NCI-H1436 treated with DMSO at 0.1 percent for 48 hours (cell line): ENCODE measurements around the gene SLC22A31.

Source experiments
- DNase-seq: peaks from one replicate; lab custom pipeline; 2025; lab: John Stamatoyannopoulos, UW

The SLC22A31 gene

DNA sequence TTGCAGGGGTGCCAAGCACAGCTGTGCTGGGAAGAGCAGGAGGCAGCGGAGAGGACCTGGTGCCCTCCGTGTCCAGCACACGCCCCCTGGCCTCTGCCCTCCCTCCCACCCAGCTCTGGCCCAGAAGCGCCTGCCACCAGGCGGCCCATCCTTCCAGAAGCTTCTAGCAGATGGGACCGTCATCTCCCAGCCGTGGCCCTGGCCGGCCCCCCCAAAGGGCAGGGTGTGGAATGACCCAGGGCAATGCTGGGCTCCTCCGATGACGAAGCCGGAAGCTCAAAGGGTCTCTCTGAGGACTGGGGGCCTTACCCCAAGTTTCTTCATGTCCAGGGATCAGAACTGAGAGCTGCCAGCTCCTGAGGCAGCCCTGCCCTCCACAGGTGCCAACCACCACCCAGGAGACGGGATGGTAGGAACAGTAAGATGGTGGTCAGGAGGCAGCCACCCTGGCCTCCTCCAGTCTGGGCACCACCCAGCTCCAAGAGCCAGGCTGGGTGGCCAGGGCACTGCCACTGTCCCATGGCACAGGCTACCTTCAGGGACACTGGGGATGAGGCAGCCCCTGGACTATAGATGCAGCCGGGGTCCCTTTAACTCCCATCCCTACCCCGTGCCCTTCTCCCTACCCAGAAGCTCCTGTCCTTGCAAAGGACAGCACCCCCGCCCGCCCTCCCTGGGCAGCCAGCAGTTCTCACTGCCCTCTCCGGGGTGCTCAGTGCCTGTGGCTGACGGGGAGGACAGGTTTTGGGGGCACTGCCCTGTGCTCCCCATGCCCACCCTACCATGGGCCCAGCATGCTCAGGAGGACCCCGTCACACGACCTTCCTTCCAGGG lies 35.3 kb downstream of the SLC22A31 start:
- DNase-seq, result no peak

DNA sequence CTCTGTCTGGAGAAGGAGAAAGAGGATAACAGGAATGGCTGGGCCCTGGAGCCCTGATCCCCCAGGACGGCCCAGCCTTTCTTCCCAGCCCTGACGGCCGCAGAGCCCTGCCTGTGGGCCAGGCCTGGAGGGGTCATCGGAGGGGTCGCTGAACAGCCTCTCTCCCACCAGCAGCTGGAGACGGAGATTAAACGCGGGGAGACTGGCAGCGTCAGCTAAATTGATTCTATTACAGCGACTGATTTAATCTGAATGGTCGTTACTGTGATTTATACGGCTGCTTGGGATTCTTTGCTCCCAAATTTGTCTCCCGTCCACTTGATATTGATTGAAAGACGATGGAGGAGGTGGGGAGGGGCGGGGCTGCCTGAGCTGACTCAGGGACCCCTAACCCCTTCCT lies 35.9 kb downstream of the SLC22A31 start:
- DNase-seq, result no peak

DNA sequence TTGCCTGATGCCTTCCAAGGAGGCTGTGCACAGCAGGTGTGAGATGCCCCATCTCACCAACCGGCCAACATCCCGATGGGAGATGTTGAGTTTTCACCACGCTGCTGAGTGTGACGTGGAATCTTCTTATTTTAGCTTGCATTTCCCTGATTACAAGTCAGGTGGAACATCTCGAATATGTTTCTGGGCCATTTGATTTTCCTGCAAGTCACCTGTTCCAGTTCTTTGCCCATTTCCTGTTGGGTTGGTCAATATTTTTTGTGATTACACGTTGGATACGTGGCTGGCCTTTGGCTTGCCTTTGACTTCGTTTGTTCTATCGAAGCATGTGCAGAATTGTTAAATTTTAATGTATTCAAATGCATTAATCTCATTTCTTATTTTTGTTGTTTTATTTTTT lies 37.0 kb downstream of the SLC22A31 start:
- no peak for DNase-seq

DNA sequence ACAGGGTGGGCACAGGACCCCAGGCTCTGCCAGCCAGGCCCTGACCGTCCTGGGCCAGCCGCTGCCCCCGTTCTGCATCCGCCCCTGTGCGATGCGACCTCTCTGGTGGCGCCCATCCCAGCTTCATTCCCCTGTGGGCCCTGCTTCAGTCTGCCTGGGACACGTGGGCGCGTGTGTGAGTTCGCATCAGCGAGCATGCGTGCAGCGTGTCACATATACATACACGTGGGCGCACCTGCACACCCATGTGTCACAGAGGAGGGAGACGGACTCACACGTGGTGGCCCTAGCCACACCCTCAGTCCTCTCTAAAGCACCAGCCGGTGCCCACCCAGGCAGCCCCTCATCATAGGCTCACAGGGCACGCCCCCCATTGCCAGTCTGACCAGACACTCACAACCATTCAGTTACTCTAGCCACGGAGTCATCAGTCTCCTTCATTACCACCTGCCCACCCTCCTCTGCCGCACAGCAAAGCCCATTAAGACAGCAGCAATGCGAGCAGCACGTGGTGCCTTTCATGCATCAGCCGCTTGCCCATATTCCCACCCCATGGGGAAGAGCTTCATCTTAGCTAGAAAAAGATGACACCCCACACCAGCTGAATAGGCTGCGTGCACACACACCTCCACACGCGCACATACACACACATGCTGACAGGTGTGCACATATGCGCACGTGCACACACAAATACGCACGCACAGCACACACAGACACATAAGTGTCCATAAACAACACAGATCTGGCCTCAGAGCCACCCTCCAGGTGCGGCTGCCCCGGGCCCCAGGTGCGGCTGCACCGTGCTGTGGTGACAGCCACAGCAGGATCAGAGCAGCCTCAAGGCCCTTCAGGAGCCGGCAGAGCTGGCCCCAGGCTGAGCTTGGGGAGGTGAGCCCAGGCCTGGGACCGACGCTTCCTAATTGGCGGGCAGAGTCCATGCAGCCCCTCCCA lies 38.3 kb downstream of the SLC22A31 start:
- no peak for DNase-seq

DNA sequence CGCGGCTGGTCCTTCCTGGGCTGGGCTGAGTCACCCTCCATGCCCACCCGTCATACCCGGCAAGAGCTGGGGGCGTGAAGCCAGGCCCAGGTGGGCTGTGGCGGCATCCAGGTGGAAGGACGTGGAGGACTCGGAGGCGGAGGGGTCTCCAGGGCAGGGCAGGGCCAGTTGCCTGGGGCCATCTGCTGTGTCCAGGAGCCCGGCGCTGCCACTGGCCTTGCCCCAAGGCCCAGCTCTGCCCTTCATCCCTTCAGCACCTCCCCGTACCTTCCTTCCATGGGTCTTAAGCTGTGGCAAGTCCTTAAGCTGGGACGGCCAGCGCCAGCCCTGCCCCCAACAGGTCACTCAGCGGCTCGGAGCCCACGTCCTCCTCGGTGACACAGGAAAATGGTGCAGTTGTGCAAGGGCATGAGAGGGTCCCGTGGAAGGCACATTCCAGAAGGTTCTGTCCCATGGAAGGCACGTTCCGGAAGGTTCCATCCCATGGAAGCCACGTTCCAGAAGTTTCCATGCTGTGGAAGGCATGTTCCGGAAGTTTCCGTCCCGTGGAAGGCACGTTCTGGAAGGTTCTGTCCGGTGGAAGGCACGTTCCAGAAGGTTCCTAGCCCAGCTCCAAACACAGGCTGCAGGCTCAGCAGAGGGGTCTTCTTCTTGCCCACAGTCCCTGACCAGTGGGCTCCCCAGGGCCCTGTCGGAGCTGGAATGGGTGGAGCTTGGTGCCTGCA lies 39.2 kb downstream of the SLC22A31 start:
- DNase-seq, result no peak

DNA sequence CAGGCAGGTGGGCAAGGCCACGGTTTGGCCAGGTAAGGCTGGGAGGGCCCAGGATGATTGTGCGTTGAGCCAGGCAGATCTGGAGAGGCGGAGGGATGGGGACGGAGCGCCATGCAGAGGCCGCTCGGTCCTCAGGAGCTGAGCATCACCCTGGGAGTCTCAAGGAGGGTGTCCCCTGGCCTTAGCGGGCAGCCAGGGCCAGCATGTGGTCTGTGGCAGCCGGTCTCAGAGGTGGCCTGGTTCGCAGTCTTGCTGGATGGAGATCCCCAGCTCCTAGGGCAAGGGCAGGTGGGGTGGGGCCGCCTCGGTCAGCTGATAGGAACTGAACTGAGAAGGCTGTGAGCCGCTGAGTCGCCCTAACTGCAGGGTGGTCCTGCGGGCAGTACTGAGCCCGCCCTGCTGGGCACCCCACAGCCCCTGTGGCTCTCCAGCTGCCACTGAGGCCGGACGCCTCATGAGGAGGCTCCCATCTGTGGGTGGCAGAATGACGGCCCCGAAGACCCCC lies 40.4 kb downstream of the SLC22A31 start:
- DNase-seq, result no peak

DNA sequence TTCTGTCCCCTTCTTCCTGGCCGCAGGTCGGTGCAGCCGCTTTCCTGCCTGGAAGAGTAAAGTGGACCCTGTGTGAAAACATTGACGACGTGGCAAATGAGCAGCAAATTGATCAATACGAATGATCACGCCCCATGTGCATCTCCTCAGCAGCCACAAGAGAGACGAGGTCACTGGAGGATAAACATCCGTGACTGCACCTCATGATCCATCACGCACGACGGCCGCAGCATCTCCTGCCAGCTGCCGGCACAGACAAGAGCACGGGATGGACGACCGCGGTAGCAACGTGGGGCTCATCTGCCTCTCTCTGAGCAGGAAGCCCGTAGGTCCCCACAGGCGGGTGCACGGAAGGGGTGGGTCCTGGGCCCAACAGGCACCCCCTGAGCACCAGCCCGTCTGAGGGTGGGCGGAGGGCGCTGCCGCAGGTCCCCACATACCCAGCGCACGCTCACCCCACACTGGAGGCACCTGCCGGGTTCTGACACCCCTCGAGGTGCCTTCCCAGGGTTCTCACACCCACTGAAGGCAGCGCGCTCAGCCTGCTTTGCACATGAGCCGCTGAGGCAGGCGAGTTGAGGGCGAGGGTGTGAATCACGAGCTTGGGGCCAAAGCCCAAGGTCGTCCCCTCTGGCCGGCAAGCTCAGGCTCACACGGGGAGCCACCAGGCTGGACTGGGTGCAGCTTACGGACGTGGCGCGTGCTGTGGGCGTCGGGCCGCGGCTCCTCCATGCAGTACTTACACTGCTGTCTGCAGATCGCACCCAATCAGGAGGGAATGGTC lies 41.1 kb downstream of the SLC22A31 start:
- no peak for DNase-seq

DNA sequence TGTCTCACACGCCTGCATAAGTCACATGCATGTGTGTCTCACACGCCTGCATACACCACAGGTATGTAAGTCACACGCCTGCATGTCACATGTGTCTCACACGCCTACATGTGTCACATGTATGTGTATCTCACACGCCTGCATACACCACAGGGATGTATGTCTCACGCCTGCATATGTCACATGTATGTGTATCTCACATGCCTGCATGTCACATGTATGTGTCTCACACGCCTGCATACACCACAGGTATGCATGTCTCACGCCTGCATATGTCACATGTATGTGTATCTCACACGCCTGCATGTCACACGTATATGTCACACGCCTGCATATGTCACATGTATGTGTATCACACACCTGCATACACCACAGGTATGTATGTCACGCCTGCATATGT lies 42.6 kb downstream of the SLC22A31 start:
- DNase-seq, result no peak

DNA sequence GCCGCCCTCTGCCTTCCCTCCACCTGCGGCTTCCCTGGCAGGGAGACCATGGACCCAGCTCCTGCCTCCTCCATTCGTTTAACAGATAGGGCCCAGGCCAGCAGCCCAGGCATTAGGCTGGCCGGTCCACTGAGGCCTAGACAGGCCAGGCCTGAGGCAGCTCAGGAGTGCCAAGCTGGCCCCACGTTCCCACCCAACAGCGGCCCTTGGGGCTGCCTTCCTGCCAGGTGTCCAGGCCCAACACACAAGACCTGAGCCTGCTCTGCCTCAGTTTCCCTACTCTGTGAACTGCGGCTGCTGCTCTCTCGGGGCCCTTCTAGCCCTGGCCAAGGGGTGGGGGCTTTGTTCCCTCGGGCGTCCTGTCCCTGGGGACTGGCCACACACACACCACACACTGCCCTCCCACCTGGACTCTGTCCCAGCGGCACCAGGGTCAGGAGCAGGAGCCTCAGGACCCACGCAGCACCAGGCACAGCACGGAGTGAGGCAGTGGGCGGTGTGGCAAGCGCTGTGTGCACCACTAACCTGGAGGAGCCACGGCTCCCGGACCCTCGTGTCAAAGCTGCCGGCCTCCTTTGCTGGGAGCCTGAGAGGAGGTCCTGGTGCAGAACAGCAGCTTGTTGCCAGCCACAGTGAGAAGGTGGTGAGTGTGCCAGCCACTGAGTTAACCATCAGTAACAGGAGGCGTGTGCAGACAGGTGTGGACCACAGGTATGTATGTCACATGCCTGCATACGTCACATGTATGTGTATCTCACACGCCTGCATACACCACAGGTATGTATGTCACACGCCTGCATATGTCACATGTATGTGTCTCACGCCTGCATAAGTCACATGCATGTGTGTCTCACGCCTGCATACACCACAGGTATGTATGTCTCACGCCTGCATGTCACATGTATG lies 43.3 kb downstream of the SLC22A31 start:
- no peak for DNase-seq

DNA sequence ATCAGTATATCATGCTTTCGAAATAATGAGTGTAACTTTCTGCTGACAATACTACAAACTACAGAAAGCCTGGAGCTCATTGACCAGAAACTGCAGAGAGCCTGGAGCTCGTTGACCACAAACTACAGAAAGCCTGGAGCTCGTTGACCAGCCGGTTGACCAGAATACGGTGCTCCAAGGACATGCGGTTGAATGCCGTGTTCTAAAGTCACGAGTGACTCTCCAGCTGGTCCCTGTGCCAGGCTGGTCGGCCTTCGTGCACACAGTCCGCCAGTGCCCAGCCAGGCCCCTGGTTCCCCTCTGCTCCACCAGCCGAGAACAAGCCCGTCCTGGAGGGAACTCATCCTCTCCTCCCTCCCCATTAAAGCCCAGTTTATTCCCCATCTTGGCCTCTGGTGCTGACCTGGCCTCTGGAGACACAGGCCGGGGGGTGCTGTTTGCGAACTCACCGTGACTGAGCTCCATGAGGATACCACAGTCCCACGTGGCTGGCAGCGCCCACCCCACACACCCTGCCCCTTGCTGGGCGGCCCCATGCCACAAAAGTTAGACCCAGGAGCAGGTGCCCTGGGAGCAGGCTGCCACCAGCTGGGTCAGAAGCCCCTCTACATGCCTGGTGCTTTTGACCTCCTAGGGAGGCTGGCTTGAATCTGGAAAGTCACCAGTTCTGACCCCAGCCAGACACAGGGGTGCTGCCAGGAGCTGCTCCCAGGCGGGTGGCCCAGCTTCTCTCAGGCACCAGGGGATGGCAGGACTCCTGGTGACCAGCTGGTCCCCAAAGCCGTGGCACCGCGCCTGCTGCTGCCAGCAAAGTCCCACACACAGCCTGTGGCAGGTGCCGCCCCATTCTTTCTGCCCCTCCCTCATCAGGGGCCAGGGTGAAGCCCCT lies 44.2 kb downstream of the SLC22A31 start:
- no peak for DNase-seq

DNA sequence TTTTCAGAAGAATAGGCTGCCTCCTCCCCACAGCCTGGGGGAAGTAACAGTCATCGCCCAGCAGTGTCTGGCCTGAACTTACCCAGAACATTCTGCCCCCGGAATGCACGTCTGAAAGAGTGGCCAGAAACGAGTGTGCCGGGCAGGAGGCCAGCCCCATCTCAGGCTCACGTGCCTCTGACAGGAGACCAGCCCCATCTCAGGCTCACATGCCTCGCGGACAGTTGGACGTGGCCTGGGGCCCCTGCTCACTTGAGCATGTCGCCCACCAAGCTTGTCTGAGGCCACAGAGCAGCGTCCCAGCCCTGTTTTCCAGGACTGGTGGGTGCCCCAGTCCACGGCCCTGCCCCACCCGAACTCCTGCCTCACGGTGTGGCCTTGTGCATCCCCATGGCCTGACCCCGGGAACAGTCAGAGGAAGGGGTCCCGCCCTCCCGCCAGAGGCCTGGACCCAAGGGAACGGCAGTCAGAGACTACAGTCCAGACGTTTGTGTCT lies 45.1 kb downstream of the SLC22A31 start:
- DNase-seq, result no peak

DNA sequence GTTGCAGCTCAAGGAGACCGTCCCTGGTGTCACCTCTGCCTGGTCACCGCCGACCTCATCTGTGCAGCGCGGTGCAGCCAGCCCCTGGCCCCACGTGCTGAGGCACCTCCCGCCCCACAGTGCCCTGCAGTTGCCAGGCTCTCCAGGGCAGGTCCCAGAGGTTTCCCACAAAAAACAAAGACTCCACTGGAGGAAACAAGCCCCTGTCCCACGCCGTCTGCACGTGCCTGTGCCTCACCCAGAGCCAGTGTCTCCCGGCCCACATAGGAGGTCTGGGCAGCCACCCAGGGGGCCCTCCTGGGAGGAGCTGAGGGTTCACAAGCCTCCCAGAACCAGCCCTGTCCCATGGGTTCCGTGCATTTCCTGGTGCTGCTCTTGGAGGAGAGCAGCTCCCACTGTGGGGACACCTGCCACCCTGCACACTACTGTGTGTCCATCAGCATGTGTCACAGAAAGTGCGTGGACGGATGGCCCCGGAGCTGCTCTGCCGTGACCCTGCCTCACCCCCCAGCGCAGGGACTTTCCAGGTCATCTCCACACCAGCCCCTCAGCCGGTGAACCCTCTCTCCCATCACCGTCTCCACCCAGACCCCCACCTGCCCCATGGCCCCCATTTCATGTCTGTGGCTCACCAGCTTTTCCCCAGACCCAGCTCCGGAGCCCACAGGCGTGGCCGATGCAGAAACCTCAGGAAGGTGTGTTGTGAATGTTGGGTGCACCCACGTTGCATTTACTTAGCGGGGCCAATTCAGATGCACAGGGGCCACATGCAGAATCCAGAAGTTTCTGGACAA lies 45.8 kb downstream of the SLC22A31 start:
- no peak for DNase-seq

DNA sequence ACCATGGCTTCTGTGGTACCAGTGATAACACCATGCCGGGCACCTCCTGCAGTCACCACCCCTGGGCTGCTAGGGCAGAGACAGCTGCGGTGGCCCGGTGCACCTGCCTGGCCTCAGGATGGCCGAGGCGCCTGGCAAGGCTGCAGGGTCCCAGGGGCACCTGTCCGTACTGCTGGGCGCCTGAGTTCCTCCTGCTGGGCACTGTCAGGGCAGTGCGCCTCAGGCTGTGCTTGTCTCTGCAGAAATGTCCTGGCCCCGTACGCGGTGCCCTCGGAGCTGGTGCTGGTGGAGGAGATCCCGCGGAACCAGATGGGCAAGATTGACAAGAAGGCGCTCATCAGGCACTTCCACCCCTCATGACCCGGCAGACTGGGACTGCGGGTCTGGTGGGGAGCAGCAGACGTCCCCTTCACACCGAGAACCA lies 46.5 kb downstream of the SLC22A31 start:
- DNase-seq, result no peak

DNA sequence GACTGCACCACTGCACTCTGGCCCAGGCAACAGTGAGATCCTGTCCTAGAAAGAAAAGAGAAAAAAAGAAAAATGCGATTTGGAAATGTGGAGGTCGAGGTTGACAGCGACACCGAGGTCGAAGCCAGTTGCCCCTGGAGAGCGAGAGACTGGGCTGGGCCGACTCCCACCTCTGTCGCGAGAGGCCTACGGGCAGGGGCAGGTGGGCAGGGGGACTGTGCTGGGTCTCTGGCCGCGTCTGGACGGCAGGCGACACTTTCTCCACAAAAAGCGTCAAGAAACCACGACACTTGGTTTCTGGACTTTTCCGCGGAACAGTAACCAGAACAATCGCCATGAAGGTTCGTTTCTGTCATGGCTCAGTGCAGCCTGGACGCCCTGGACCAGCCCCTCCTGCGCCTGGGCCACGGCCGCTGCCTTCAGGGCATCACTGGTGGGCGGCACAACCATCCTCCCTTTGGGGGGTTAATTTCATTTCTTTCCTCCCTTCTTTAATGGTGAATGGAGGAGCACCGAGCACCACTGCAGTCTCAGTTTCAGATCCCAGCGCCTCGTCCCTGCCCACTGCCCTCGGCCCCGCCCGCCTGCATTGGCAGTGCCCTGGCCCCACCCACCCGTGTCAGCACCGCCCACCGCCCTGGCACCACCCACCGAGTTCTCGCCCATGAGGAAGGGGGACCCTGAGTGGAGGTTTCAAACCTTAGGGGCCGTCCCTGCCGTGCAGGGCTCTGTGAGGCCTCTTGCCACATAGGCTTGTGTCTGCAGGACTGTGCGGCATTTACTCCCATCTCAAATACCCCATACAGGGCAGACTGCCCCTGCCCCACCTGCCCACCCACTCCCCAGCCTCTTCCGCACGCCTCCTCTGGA lies 47.3 kb downstream of the SLC22A31 start:
- no peak for DNase-seq

DNA sequence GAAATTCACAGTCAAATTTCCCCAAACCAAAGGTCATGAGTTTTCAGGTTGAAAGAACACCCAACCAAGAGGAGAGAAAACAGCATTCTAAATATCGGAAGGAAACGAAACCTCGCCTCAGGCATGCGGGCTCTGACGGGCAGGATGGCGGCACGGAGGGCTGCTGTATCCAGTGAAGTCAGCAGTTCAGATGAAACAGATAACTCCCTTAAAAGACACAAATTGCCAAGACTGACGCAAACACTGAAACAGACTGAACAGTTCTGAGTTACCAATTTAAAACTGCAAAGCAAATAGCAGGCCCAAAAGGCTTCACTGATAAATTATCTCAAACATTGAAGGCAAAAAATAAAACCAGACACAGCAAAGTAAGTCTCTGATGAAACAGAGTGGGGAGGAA lies 49.4 kb downstream of the SLC22A31 start:
- DNase-seq, result no peak

DNA sequence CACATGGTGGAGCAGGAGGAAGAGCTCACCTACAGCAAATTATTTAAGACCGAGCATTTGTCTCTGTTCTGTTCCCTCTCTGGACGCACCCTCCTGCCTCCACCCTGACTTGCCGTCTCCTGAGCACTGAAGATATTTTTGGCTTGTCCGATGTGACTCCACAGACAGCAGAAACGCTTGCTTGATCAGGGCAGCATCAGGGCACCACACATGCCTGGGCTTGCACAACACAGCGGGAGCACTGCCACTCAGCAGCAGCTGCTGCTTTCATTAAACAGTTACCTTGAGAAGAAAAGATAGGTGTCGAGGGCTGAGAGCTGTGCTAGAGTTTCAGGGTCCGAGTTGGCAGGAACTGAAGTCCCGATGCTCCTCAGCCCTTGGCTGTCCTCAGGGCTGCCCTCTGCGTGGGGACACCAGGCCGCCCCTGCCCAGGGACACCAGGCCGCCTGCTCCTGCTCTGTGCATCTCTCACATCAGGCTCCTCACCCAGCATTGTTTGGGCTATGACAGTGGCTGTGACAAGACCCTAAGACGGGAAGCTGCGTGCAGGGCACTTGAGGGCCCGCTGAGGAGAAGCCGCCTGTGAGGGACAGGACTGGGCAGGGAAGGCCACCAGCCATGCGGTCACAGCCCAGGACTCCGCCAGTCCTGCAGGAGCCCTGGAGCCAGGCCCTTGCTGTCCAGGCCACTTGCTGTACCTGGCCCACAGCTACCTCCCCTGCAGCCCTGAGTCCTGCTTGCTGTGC lies 50.1 kb downstream of the SLC22A31 start:
- no peak for DNase-seq

DNA sequence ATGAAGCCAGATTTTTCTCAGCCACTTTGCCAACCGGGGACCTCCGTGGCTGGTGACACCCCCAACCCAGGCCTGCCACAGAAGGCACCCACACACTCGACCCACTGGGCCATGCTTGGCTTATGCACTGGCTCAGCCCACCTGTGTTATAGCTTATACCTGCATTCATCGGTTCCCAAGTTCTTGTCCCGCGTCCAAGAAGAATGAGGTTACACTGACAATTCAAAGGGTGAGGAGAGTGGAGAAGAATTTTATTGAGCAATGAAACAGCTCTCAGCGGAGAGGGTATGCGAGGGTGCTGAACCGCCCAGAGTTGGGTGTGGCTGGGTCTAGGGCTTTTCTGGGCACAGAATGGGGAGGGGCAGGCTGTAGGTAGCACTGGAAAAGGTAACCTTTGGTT lies 51.0 kb downstream of the SLC22A31 start:
- no peak for DNase-seq
